MCF 10A (cell line): ENCODE data around the gene IL31. TPM values are rescaled to one million over a fixed set of nuclear protein-coding genes. Genes with fewer than 3 reads are reported as not detected.

ENCODE experiments used
- BruUV-seq: library from RNA; stranded (reverse); fragments of 400-500 nt; replicated peaks from 2 replicates; lab custom pipeline; 2021; lab: Mats Ljungman, UMichigan
- CTCF ChIA-PET: fragments of 300-600 bp; sonication (Branson Sonifier 250); formaldehyde crosslinking; extraction: SDS; loops from one replicate; lab custom pipeline; 2021; ENCODE audit warnings: antibody characterized with exemption, inconsistent platforms; lab: Yijun Ruan, JAX
- POLR2A ChIA-PET: fragments of 300-600, 350-650 bp; sonication (Branson Sonifier 250); formaldehyde crosslinking; extraction: SDS; loops from one replicate; lab custom pipeline; 2020; ENCODE audit warnings: antibody characterized with exemption, inconsistent platforms; lab: Yijun Ruan, JAX
- DNase-seq: peaks from one replicate; pipeline ENCODE4 v3.0.0-alpha.2; 2018; ENCODE audit not compliant: unreplicated experiment
- H3K27ac Mint-ChIP-seq: one replicate; pipeline ENCODE4 v1.8.0; 2022; ENCODE audit warnings: mild to moderate bottlenecking, low read depth, mixed read lengths; ENCODE audit not compliant: unreplicated experiment
- H3K27me3 Mint-ChIP-seq: one replicate; pipeline ENCODE4 v1.8.0; 2022; ENCODE audit warnings: mixed read lengths; ENCODE audit not compliant: insufficient read depth, unreplicated experiment
- H3K36me3 Mint-ChIP-seq: one replicate; pipeline ENCODE4 v1.8.0; 2022; ENCODE audit warnings: mild to moderate bottlenecking, moderate library complexity, mixed read lengths; ENCODE audit not compliant: insufficient read depth, unreplicated experiment
- H3K4me1 Mint-ChIP-seq: one replicate; pipeline ENCODE4 v1.8.0; 2022; ENCODE audit warnings: mixed read lengths; ENCODE audit not compliant: insufficient read depth, unreplicated experiment
- H3K4me3 Mint-ChIP-seq: one replicate; pipeline ENCODE4 v1.8.0; 2022; ENCODE audit warnings: mild to moderate bottlenecking, moderate library complexity, mixed read lengths; ENCODE audit not compliant: unreplicated experiment
- H3K9me3 Mint-ChIP-seq: one replicate; pipeline ENCODE4 v1.8.0; 2022; ENCODE audit warnings: mixed read lengths; ENCODE audit not compliant: unreplicated experiment
- CTCF ChIP-seq: fragments of 200-600 bp; IDR thresholded peaks from one replicate; pipeline ENCODE4 v1.8.0; 2022; ENCODE audit warnings: antibody characterized with exemption, mild to moderate bottlenecking; ENCODE audit not compliant: unreplicated experiment
- intact Hi-C: fragments of 100-400 bp; cut with micrococcal nuclease; formaldehyde crosslinking; loops from 2 replicates; pipeline ENCODE4 v1.14.1; 2022
- total RNA-seq: library from RNA; stranded (reverse); gene quantifications from 2 replicates; pipeline ENCODE4 v1.2.3, GENCODE V29; 2022

IL31 gene
- total RNA-seq, 1 experiment from 2014 or later, result not detected

- CTCF ChIA-PET, result interaction anchor here (0.6 to 3.8 kb wide), 48 partner anchors 9 to 789 kb away, joined by 3 to 68 read pairs (median 4); no protein-coding TSS in a partner anchor
Measured at GRCh38 chr12:122123051-122123760, 50.8 kb downstream of the IL31 start.

More at GRCh38 chr12:122123051-122123760, 50.8 kb downstream of the IL31 start:
- intact Hi-C loops, result loop anchor here (1.0 to 5.0 kb wide), 3 partner anchors 42 to 206 kb away; partner anchors contain the start of gene CFAP251
- peak; percentile 84 for DNase-seq
- Mint-ChIP-seq H3K27me3 (no peaks in the 10 kb centered on the region), H3K4me1 (peaks cover 19% of the 10 kb centered on the region), H3K9me3 (no peaks in the 10 kb centered on the region), H3K27ac (no peak overlapping the region), H3K36me3 (peaks cover 8% of the 10 kb centered on the region), H3K4me3 (peak overlapping the region; percentile 1)
- peak; percentile 82 for TF ChIP-seq CTCF
- BruUV-seq, result no TSS peak
- POLR2A ChIA-PET, result interaction anchor here (0.5 to 2.0 kb wide), 6 partner anchors 12 to 1366 kb away, joined by 3 to 12 read pairs (median 3); no protein-coding TSS in a partner anchor

Other genes with a start within 250 kb of the IL31 start
- 17.9 and 18.1 TPM in 2 replicates for gene BCL7A, start 152.3 kb downstream of the IL31 start, total RNA-seq
- gene MLXIP, start 95.5 kb downstream of the IL31 start, total RNA-seq, result 34.2 and 35.6 TPM in 2 replicates
- gene LRRC43, start 8.9 kb upstream of the IL31 start, total RNA-seq, result not detected in 2 replicates
- 1.5 and 1.8 TPM in 2 replicates for gene B3GNT4, start 29.5 kb upstream of the IL31 start, total RNA-seq
- 69.6 and 70.1 TPM in 2 replicates for gene DIABLO, start 51.8 kb upstream of the IL31 start, total RNA-seq
- 16.5 and 22.2 TPM in 2 replicates for gene VPS33A, start 92.3 kb upstream of the IL31 start, total RNA-seq
- gene CLIP1, start 248.4 kb upstream of the IL31 start, total RNA-seq, result 92.6 and 115 TPM in 2 replicates